HepG2 (cell line): Measurements from ENCODE around the gene IL12A. TPM values are rescaled to one million over a fixed set of nuclear protein-coding genes. Genes with fewer than 3 reads are reported as not detected.

ENCODE experiments used
- CBX2 ChIP-seq, 2 experiments: fragments of 200-600 bp in 1 of 2; sonication (generic); formaldehyde crosslinking in 1 of 2; IDR thresholded peaks; 2 replicates each; pipeline versions ENCODE4 v1.7.0 to v1.8.1; 2018 to 2022; ENCODE audit warnings: low read depth in 2 of 2, low read length in 1 of 2, mild to moderate bottlenecking in 1 of 2, missing genetic modification reagents in 1 of 2
- ERF ChIP-seq: IDR thresholded peaks from 2 replicates; pipeline ENCODE4 v1.6.1; 2018; ENCODE audit warnings: missing biosample characterization, missing genetic modification reagents
- ESRRA ChIP-seq: sonication (generic); formaldehyde crosslinking; IDR thresholded peaks from 2 replicates; pipeline ENCODE4 v1.5.1; 2020; ENCODE audit warnings: mild to moderate bottlenecking, low read depth, missing genetic modification reagents
- ISL2 ChIP-seq: sonication (generic); formaldehyde crosslinking; IDR thresholded peaks from 2 replicates; pipeline ENCODE4 v1.5.0; 2020; ENCODE audit warnings: missing genetic modification reagents
- JUN ChIP-seq: sonication (generic); formaldehyde crosslinking; IDR thresholded peaks from 2 replicates; pipeline ENCODE4 v1.4.0; 2020; ENCODE audit warnings: mild to moderate bottlenecking, missing genetic modification reagents
- KDM4B ChIP-seq: sonication (generic); formaldehyde crosslinking; IDR thresholded peaks from 2 replicates; pipeline ENCODE4 v1.4.0; 2020; ENCODE audit warnings: missing genetic modification reagents
- MED1 ChIP-seq: sonication (generic); formaldehyde crosslinking; IDR thresholded peaks from 2 replicates; pipeline ENCODE4 v1.4.0; 2020; ENCODE audit warnings: missing genetic modification reagents
- NFRKB ChIP-seq: fragments of 450-650 bp; IDR thresholded peaks from 2 replicates; pipeline ENCODE4 v1.6.1; 2017
- NR2F1 ChIP-seq, 2 experiments: fragments of 450-650 bp in 1 of 2; formaldehyde crosslinking in 1 of 2; IDR thresholded peaks; 2 replicates each; pipeline versions ENCODE4 v1.5.0 to v1.6.1; 2016 to 2020; ENCODE audit warnings: mild to moderate bottlenecking in 1 of 2, missing compliant biosample characterization in 1 of 2, missing genetic modification reagents in 1 of 2, moderate library complexity in 1 of 2
- PAF1 ChIP-seq: IDR thresholded peaks from 2 replicates; pipeline ENCODE4 v1.6.1; 2016; ENCODE audit warnings: missing genetic modification reagents, missing compliant biosample characterization
- RBM22 ChIP-seq: fragments of 200-400 bp; formaldehyde crosslinking; optimal IDR thresholded peaks from 2 replicates; pipeline ENCODE3; 2017; ENCODE audit warnings: mild to moderate bottlenecking, low read length, moderate library complexity
- REL ChIP-seq: sonication (generic); formaldehyde crosslinking; conservative IDR thresholded peaks from 2 replicates; pipeline ENCODE4 v1.8.0; 2022; ENCODE audit warnings: mild to moderate bottlenecking, missing genetic modification reagents, moderate library complexity
- RFX1 ChIP-seq: fragments of 450-650 bp; IDR thresholded peaks from 2 replicates; pipeline ENCODE4 v1.6.1; 2017
- ZFAT ChIP-seq: sonication (generic); formaldehyde crosslinking; conservative IDR thresholded peaks from 2 replicates; pipeline ENCODE4 v1.8.1; 2023; ENCODE audit warnings: missing genetic modification reagents, inconsistent platforms
- ZNF251 ChIP-seq: sonication (generic); formaldehyde crosslinking; IDR thresholded peaks from 2 replicates; pipeline ENCODE4 v1.9.0; 2021; ENCODE audit warnings: mild to moderate bottlenecking, missing genetic modification reagents
- polyA plus RNA-seq, 8 experiments: library from polyadenylated mRNA; depleted of rRNA in 3 of 8; stranded (reverse) in 7 of 8; unstranded in 1 of 8; fragments of >200 nt; fragmentation: Illumina TruSeq in 4 of 8; extraction: Trizol in 4 of 8; gene quantifications; 2 replicates each; pipeline versions ENCODE4 v1.2.1 to v1.2.3, GENCODE V29; 2011 to 2016; ENCODE audit warnings: low read depth in 4 of 8, missing spikeins in 1 of 8, mixed read lengths in 1 of 8; ENCODE audit not compliant: insufficient read depth in 1 of 8
- total RNA-seq, 5 experiments: library from RNA; depleted of rRNA; stranded (reverse); fragments of >200 nt; fragmentation: Illumina TruSeq; extraction: Trizol; gene quantifications; 2 replicates each; pipeline ENCODE4 v1.2.3, GENCODE V29; 2016; ENCODE audit warnings: low read depth in 1 of 5
- TF ChIP-seq, protein P1 (sequence below): sonication (generic); formaldehyde crosslinking; IDR thresholded peaks from 2 replicates; pipeline ENCODE4 v1.4.0; 2020; ENCODE audit warnings: missing genetic modification reagents, mild to moderate bottlenecking, borderline replicate concordance
- TF ChIP-seq, protein P2 (sequence below): sonication (generic); formaldehyde crosslinking; IDR thresholded peaks from 2 replicates; pipeline ENCODE4 v1.4.0; 2020; ENCODE audit warnings: missing genetic modification reagents
- TF ChIP-seq, protein P3 (sequence below): sonication (generic); formaldehyde crosslinking; IDR thresholded peaks from 2 replicates; pipeline ENCODE4 v1.4.0; 2020; ENCODE audit warnings: missing genetic modification reagents
- TF ChIP-seq, protein P4 (sequence below): sonication (generic); formaldehyde crosslinking; IDR thresholded peaks from 2 replicates; pipeline ENCODE4 v1.4.0; 2020; ENCODE audit warnings: missing genetic modification reagents
- TF ChIP-seq, protein P5 (sequence below): sonication (generic); formaldehyde crosslinking; IDR thresholded peaks from 2 replicates; pipeline ENCODE4 v1.4.0; 2020; ENCODE audit warnings: missing genetic modification reagents, borderline replicate concordance

Gene IL12A
- total and polyA plus RNA-seq, 2 of the 13 experiments (the other 11 are each of a cell fraction or from before 2014, with no cell fraction given), result 0.36 to 1.1 TPM

DNA sequence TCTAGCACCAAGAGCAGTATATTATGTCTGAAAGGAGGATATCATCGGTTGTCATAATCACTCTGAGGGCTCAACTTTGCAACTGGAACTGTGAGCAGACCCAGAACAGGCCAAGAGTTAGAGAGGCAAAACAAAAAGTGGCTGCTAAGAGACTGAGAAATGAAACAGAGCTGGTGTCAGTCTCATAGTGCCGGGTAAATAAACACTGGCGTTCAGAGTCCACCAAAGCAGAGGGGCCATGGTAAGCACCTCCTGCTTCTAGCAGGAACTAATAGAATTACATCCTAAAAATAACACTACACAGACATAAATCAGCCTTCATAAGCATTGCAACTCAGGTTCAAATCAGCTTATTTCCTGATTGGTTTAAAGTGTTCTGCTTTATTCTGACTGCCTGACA lies 10.3 kb upstream of the IL12A start (continued):
- TF ChIP-seq CBX2 (IDR thresholded peaks at IDR 0.05; ENCODE audit: low read depth, low read length) (no peak), CBX2 (CRISPR knock-in tag; IDR thresholded peaks at IDR 0.05; ENCODE audit: low read depth) (no peak), REL (CRISPR knock-in tag) (no peak), KDM4B (no peak), NR2F1 (CRISPR knock-in tag; IDR thresholded peaks at IDR 0.05) (no peak), RFX1 (peak; percentile 74; the same call in 1 of the 2 replicates), NFRKB (no peak), ZFAT (no peak), MED1 (peak; percentile 49; the same call in 1 of the 2 replicates), ERF (CRISPR knock-in tag) (peak; percentile 49; the same call in 1 of the 2 replicates), ZNF251 (CRISPR knock-in tag) (no peak), ESRRA (CRISPR knock-in tag) (no peak), ISL2 (CRISPR knock-in tag) (no peak), JUN (CRISPR knock-in tag) (no peak), PAF1 (CRISPR knock-in tag) (no peak), RBM22 (no peak)
- TF ChIP-seq, protein P1, sequence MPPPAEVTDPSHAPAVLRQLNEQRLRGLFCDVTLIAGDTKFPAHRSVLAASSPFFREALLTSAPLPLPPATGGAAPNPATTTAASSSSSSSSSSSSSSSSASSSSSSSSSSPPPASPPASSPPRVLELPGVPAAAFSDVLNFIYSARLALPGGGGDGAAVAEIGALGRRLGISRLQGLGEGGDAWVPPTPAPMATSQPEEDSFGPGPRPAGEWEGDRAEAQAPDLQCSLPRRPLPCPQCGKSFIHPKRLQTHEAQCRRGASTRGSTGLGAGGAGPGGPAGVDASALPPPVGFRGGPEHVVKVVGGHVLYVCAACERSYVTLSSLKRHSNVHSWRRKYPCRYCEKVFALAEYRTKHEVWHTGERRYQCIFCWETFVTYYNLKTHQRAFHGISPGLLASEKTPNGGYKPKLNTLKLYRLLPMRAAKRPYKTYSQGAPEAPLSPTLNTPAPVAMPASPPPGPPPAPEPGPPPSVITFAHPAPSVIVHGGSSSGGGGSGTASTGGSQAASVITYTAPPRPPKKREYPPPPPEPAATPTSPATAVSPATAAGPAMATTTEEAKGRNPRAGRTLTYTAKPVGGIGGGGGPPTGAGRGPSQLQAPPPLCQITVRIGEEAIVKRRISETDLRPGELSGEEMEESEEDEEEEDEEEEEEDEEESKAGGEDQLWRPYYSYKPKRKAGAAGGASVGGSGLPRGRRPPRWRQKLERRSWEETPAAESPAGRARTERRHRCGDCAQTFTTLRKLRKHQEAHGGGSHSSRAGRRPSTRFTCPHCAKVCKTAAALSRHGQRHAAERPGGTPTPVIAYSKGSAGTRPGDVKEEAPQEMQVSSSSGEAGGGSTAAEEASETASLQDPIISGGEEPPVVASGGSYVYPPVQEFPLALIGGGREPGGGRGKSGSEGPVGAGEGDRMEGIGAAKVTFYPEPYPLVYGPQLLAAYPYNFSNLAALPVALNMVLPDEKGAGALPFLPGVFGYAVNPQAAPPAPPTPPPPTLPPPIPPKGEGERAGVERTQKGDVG, result no peak
- TF ChIP-seq, protein P2, sequence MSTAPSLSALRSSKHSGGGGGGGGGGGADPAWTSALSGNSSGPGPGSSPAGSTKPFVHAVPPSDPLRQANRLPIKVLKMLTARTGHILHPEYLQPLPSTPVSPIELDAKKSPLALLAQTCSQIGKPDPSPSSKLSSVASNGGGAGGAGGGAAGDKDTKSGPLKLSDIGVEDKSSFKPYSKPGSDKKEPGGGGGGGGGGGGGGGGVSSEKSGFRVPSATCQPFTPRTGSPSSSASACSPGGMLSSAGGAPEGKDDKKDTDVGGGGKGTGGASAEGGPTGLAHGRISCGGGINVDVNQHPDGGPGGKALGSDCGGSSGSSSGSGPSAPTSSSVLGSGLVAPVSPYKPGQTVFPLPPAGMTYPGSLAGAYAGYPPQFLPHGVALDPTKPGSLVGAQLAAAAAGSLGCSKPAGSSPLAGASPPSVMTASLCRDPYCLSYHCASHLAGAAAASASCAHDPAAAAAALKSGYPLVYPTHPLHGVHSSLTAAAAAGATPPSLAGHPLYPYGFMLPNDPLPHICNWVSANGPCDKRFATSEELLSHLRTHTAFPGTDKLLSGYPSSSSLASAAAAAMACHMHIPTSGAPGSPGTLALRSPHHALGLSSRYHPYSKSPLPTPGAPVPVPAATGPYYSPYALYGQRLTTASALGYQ (CRISPR knock-in tag), result no peak
- TF ChIP-seq, protein P3, sequence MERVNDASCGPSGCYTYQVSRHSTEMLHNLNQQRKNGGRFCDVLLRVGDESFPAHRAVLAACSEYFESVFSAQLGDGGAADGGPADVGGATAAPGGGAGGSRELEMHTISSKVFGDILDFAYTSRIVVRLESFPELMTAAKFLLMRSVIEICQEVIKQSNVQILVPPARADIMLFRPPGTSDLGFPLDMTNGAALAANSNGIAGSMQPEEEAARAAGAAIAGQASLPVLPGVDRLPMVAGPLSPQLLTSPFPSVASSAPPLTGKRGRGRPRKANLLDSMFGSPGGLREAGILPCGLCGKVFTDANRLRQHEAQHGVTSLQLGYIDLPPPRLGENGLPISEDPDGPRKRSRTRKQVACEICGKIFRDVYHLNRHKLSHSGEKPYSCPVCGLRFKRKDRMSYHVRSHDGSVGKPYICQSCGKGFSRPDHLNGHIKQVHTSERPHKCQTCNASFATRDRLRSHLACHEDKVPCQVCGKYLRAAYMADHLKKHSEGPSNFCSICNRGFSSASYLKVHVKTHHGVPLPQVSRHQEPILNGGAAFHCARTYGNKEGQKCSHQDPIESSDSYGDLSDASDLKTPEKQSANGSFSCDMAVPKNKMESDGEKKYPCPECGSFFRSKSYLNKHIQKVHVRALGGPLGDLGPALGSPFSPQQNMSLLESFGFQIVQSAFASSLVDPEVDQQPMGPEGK (CRISPR knock-in tag), result no peak
- TF ChIP-seq, protein P4, sequence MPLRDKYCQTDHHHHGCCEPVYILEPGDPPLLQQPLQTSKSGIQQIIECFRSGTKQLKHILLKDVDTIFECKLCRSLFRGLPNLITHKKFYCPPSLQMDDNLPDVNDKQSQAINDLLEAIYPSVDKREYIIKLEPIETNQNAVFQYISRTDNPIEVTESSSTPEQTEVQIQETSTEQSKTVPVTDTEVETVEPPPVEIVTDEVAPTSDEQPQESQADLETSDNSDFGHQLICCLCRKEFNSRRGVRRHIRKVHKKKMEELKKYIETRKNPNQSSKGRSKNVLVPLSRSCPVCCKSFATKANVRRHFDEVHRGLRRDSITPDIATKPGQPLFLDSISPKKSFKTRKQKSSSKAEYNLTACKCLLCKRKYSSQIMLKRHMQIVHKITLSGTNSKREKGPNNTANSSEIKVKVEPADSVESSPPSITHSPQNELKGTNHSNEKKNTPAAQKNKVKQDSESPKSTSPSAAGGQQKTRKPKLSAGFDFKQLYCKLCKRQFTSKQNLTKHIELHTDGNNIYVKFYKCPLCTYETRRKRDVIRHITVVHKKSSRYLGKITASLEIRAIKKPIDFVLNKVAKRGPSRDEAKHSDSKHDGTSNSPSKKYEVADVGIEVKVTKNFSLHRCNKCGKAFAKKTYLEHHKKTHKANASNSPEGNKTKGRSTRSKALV (CRISPR knock-in tag), result no peak
- TF ChIP-seq, protein P5, sequence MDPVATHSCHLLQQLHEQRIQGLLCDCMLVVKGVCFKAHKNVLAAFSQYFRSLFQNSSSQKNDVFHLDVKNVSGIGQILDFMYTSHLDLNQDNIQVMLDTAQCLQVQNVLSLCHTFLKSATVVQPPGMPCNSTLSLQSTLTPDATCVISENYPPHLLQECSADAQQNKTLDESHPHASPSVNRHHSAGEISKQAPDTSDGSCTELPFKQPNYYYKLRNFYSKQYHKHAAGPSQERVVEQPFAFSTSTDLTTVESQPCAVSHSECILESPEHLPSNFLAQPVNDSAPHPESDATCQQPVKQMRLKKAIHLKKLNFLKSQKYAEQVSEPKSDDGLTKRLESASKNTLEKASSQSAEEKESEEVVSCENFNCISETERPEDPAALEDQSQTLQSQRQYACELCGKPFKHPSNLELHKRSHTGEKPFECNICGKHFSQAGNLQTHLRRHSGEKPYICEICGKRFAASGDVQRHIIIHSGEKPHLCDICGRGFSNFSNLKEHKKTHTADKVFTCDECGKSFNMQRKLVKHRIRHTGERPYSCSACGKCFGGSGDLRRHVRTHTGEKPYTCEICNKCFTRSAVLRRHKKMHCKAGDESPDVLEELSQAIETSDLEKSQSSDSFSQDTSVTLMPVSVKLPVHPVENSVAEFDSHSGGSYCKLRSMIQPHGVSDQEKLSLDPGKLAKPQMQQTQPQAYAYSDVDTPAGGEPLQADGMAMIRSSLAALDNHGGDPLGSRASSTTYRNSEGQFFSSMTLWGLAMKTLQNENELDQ (CRISPR knock-in tag), result no peak
